Measurements from ENCODE around the gene UBL7. TPM values are rescaled to one million over a fixed set of nuclear protein-coding genes. Genes with fewer than 3 reads are reported as not detected.

Gene UBL7
- total and polyA plus RNA-seq, 2 of the 8 experiments (the other 6 are each of a cell fraction or from before 2014, with no cell fraction given) = 71.5 to 183 TPM

- TF ChIP-seq E2F6 (IDR thresholded peaks at IDR 0.05) = no peak
Measured at GRCh38 chr15:74408815-74409214, 52.1 kb downstream of the UBL7 start (continued).

All from H1 (cell line).